Adrenal gland (tissue), 12 donors: ENCODE data around the gene CLMP. TPM values are rescaled to one million over a fixed set of nuclear protein-coding genes. Genes with fewer than 3 reads are reported as not detected.
A peak's percentile ranks its signal among the peaks of the same experiment; 100 is the strongest.

Source experiments
- DNase-seq, 7 donors: peaks; one replicate each; pipeline ENCODE4 v3.0.0-alpha.2; 2019 to 2020
- H3K27ac ChIP-seq, 5 donors: fragments of 200-600 bp; sonication (generic) in 4 of 5; 1 replicate in 3 of 5; 2 replicates in 2 of 5; pipeline versions ENCODE4 v1.5.1 to v1.8.0; 2016 to 2020; ENCODE audit warnings: mild to moderate bottlenecking in 1 of 5
- H3K27me3 ChIP-seq: fragments of 200-600 bp; 2 replicates; pipeline ENCODE4 v1.8.0; 2021
- H3K36me3 ChIP-seq, 2 donors: fragments of 200-600 bp; replicated peaks in 1 of 2; 1 replicate in 1 of 2; 2 replicates in 1 of 2; pipeline versions ENCODE4 v1.5.1 to v1.8.0; 2018 to 2022
- H3K4me1 ChIP-seq, 2 donors: fragments of 200-600 bp; replicated peaks in 1 of 2; 1 replicate in 1 of 2; 2 replicates in 1 of 2; pipeline versions ENCODE4 v1.5.1 to v1.8.0; 2018 to 2021
- H3K4me3 ChIP-seq, 4 donors: fragments of 200-600 bp; sonication (generic) in 3 of 4; one replicate each; pipeline ENCODE4 v1.5.1; 2016 to 2018
- H3K9me3 ChIP-seq, 3 donors: fragments of 200-600 bp; sonication (generic) in 1 of 3; replicated peaks in 1 of 3; 1 replicate in 2 of 3; 2 replicates in 1 of 3; pipeline versions ENCODE4 v1.5.1 to v1.8.0; 2016 to 2021
- CTCF ChIP-seq, 6 experiments: fragments of 450-650 bp in 4 of 6; fragments of 200-600 bp in 2 of 6; sonication (generic) in 1 of 6; IDR thresholded peaks; 1 replicate in 5 of 6; 2 replicates in 1 of 6; pipeline versions ENCODE4 v1.5.1 to v1.8.0; 2016 to 2021; ENCODE audit warnings: antibody characterized with exemption in 6 of 6, mild to moderate bottlenecking in 2 of 6, moderate library complexity in 1 of 6
- POLR2A ChIP-seq, 2 donors: fragments of 450-650 bp; IDR thresholded peaks; one replicate each; pipeline ENCODE4 v1.6.1; 2017; ENCODE audit warnings: antibody characterized with exemption in 2 of 2, mild to moderate bottlenecking in 2 of 2, moderate library complexity in 1 of 2
- WGBS, 4 donors: extraction: QIAGEN DNeasy Blood & Tissue Kit in 2 of 4; methylation state at CpG; one replicate each; pipeline versions ENCODE4 v1.1.5 to v1.1.7; 2013 to 2017; 5-methylcytosine and 5-hydroxymethylcytosine counted together
- intact Hi-C, 2 donors: fragments of 100-400 bp; cut with DNase I; formaldehyde crosslinking; loops; one replicate each; pipeline versions ENCODE4 v1.14.1 to v1.15.0; 2022 to 2023
- polyA plus RNA-seq, 3 donors: library from polyadenylated mRNA; stranded (reverse); fragments of 200-250 nt in 2 of 3; fragments of 350-450 nt in 1 of 3; fragmentation: Illumina TruSeq in 1 of 3; extraction: RNeasy Lipid Tissue Mini Kit (QIAGEN cat#74804) in 1 of 3; gene quantifications; one replicate each; pipeline ENCODE4 v1.2.3, GENCODE V29; 2013 to 2014
- total RNA-seq, 9 donors: library from RNA; depleted of rRNA in 4 of 9; stranded (reverse); fragments of >200 nt in 4 of 9; fragments of 120-200 nt in 1 of 9; fragmentation: NEBNext Ultra II Directional in 1 of 9; extraction: Animal tissue kit (Norgen Biotek cat#: 25700) in 1 of 9; gene quantifications; one replicate each; pipeline versions ENCODE4 v1.1.0 to v1.2.4, GENCODE V29; 2013 to 2023
- donor health status: healthy with polysubstance abuse.
- donor health status: Bipolar disorder and iron deficiency.
- donor health status: DM: yes; HTN: yes; CAD: no.
- donor health status: DM: no; HTN: no; CAD: no.
- donor health status: DM: no; HTN: no; CAD: no.
- donor health status: DM: yes; HTN: yes; CAD: no.

Gene CLMP
- total and polyA plus RNA-seq, 12 donors = 3.8 to 36.6 (median 19.8) TPM

GRCh38 chr11:123062892-123063825, 131.9 kb downstream of the CLMP start:
- WGBS, 4 donors = 2 to 3% (median 2%) methylated on average over 29 to 37 of the region's 37 CpGs
- H3K4me3 ChIP-seq = peak overlapping the region in 3 of 4 donors; percentile 83 to 93 (median 88)
- H3K36me3 ChIP-seq = peaks cover 0 to 30% of the 10 kb centered on the region in 2 donors
- peak; percentile 55 to 83 (median 65) for DNase-seq
- peaks cover 17 to 57% of the 10 kb centered on the region in 2 donors for H3K4me1 ChIP-seq
- H3K27me3 ChIP-seq = no peaks in the 10 kb centered on the region
- TF ChIP-seq CTCF (IDR thresholded peaks at IDR 0.05) (no peak), POLR2A (IDR thresholded peaks at IDR 0.05) (peak in 1 of 2 donors; percentile 5)
- intact Hi-C loops = no loop called here
- peak overlapping the region; percentile 99 to 100 (median 100) for H3K27ac ChIP-seq
- no peaks in the 10 kb centered on the region for H3K9me3 ChIP-seq

- H3K27me3 ChIP-seq = no peaks in the 10 kb centered on the region
- H3K9me3 ChIP-seq = no peaks in the 10 kb centered on the region
- WGBS, 4 donors = 0 to 3% (median 0%) methylated on average over 33 to 63 of the region's 63 CpGs
- H3K36me3 ChIP-seq = peaks cover 0 to 39% of the 10 kb centered on the region in 2 donors
- intact Hi-C loops = no loop called here
- H3K4me3 ChIP-seq = peak overlapping the region in 3 of 4 donors; percentile 88 to 93 (median 89)
- peaks cover 17 to 65% of the 10 kb centered on the region in 2 donors for H3K4me1 ChIP-seq
- peak in 1 of 2 donors; percentile 15 for TF ChIP-seq POLR2A (IDR thresholded peaks at IDR 0.05)
- no peak for TF ChIP-seq CTCF (IDR thresholded peaks at IDR 0.05)
- H3K27ac ChIP-seq = peak overlapping the region; percentile 99 to 100 (median 100)
- peak; percentile 99 to 100 (median 99) for DNase-seq
Measured at GRCh38 chr11:123062158-123062891, 132.7 kb downstream of the CLMP start.

- Histone ChIP-seq H3K27ac (peak within 1 kb of the TSS; percentile 99 to 100 (median 100)), H3K36me3 (peaks cover 0 to 46% of the 10 kb centered on the region in 2 donors), H3K27me3 (no peaks in the 10 kb centered on the region), H3K9me3 (no peaks in the 10 kb centered on the region), H3K4me3 (peak within 1 kb of the TSS; percentile 80 to 93 (median 88)), H3K4me1 (peaks cover 17 to 73% of the 10 kb centered on the region in 2 donors)
- intact Hi-C loops = no loop called here
- peak; percentile 71 to 92 (median 78) for DNase-seq
- TF ChIP-seq CTCF (IDR thresholded peaks at IDR 0.05) (peak in 2 of 6 experiments; percentile 15 to 17), POLR2A (IDR thresholded peaks at IDR 0.05) (peak; percentile 97 to 98)
- 0% methylated on average over 32 to 45 of the region's 45 CpGs for WGBS, 4 donors
Measured at GRCh38 chr11:123061403-123062157, 133.5 kb downstream of the CLMP start, which contains the start of gene HSPA8. Gene HSPA8, minus strand, starts transcription at chr11:123062136. Its CDS starts 812 bp downstream, at chr11:123061324.
